Epithelial cell of prostate (primary cell): ENCODE data around the gene PDZRN3.

Experiments used
- DNase-seq: peaks from one replicate; pipeline ENCODE4 v3.0.0-alpha.2; 2011; ENCODE audit warnings: low read depth, low spot score
- H3K27ac ChIP-seq: fragments of 450-650 bp; 2 replicates; pipeline ENCODE4 v1.5.1; 2017; ENCODE audit warnings: mild to moderate bottlenecking

PDZRN3 gene

DNA sequence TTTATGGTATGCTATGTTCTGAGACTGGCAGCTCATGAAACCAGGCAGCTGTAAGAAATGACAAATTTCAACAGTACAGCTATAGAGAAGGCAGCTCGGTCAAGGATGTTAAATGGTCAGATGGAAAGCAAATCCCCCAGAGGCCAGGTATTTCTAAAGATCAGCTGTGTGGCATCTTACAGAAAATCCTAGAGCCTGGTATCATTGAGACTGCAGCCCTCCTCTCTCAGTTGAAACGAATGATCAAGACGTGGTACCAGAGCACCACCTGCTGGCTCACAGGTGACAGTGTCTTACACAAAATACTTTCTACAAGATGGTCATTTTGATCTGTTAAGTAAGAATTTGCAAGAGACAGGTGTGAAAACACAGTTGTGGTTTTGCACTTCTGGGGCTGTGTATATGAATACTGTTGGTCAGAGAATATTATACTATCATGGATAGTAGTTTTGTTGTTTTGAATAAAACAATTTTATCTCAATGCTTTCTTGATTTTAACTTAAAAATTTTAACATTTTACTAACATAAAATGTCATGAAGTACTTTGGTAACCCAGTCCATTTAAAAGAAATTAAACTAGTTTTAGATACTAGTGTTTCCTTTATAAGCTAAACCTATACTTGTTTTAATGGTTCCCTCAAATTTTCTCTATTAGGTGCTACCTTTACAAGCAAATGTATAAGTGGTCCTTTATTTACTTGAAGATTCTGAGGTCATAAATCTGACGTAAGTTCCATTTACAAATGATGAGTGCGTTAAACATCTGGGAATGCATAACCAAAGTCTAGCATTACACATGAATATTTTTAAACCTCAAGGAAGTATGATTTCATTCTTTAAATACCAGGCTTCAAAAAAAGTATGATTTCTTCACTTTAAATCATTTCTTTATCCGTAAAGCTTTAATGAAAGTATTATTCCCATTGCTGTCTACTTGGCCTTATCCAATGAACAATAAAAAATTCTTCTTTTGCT, 121.8 kb downstream of the PDZRN3 start:
- peak; percentile 43 for DNase-seq
- peak overlapping the region; percentile 27 for H3K27ac ChIP-seq

DNA sequence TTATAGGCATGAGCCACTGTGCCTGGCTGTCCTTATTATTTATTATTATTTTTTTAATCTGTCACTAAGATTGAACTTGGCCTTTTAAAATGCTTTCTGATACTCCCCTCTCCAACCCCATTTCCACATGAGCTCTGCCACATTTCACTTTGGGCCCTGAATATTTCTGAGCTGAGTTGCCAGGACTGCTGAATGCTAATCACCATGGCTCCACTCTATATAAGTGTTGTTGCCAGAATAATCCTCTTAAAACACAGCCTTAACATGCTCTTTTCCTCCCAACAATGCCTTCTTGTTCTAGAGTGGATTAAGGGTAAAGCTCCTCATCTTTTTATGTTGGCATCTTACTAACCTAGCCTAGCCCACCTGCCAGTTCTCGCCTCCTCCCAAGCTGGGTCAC, 124.4 kb downstream of the PDZRN3 start:
- no peak for DNase-seq
- H3K27ac ChIP-seq = no peak overlapping the region

DNA sequence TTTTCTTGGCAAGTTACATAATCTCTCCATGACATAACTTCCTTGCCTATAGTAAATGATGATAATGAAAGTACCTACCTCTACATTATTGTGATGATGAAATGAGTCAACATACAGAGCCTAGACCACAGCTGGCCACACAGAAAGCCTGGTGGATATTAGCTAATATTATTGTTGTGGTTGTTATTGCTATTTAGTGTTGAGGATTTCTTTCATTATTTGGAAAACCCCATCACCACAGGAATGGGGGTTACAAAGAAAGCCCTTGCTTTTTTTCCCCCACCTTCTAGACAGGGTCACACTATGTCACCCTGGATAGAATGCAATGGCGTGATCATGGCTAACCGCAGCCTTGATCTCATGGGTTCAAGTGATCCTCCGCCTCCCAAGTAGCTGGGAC, 125.0 kb downstream of the PDZRN3 start:
- H3K27ac ChIP-seq = no peak overlapping the region
- no peak for DNase-seq

DNA sequence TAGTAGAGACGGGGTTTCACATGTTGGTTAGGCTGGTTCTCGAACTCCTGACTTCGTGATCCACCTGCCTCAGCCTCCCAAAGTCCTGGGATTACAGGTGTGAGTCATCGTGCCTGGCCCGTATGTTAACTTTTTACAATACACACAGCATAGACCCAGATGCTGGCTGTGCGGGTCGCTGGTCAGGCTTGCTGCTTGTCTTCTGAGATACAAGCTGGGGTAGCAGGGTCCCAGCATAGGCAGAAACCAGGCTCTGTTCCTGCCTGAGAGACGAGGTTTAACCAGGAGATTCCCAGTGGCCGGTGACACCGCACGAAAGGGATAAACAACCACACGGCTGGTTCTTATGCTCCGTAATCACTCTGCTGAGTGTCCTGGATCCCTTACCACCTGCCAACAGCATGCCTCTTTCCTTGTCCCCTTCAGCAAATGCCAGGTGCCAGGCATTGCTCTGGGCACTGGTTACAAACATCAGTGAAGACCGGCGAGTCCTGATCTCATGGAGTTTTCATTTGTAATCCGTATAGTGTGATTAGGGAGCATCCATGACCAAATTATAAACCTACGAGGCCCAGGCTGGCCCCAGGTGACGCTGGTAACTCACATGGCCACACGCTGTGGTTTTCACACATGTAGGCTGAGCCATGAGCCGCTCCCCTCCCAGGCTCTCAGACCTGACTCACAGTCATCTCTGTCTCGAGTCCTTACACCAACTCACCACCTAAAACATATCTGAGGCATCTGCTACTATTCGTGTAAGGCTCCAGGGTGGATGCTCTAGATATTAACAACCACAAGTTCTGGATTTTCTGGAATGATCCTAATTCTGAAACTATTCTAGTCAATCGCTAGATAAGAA, 125.7 kb downstream of the PDZRN3 start:
- no peak for DNase-seq
- H3K27ac ChIP-seq = no peak overlapping the region

DNA sequence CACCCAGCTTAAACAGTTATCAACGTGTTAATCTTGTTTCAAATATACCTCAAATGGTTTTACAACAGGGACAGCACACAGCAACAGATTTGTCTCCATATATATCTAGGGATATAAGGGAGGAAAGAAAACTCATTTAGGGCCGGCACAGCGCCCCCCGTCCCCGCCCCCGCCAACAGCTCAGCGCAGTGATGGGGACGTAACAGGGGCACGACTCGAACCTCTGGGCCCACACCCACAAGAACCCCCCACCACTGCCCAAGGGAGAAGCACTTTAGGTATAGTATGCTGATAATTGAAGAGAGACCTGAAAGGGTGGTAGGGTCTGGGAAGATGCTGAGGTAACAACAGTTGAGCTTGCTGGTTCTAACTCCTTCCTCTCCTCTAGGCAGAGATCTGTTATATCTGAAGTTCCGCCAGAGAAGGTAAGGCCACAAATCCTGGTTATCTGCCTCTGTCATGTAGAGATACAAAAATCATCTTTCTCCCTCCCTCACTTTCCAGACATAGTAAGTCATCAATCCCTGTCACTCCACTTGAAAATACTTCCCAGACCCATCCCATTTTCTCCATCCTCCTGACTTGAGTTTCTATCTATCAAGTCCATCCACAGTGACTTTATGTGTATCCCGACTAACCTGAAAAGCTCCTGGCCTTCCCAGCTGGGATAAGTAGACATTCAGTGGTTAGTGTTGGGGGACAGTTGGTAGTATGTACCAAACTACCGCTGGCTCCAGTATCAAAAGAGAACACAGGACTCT, 126.9 kb downstream of the PDZRN3 start:
- no peak overlapping the region for H3K27ac ChIP-seq
- DNase-seq = no peak

DNA sequence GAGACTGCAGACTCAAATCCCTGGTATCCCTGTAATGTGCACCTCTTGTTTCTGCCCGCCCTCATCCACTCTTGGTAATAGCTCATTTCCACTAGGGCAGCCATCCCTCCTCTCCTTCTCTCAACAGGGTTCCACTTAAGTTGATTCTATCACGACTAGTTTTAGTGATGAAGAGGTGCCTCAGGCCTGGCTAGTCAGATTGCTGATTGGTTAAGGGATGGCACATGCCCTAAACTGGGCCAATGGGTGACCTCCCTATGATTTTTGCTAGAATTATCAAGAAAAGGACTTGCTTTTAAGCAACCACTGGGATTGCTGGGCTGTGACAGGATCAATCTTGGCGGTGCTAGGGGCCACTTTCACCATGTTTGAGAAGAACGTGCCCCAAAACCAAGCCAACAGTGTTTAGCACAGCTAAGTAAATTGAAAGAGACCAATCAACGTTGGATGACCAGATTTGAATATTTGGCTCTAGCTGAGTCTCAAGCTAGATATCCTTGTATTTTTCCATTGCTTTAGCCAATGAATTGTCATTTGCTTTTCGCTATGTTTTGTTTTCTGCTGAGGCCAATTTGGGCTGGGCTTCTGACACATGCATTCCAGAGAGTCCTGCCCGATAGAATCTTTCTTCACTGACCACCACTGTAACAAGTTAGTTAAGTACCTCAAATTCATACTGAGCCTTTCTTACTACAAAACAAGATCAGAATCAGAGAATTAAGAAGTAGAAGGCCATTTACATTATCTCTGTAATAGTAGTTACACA, 131.0 kb downstream of the PDZRN3 start:
- no peak for DNase-seq
- no peak overlapping the region for H3K27ac ChIP-seq

DNA sequence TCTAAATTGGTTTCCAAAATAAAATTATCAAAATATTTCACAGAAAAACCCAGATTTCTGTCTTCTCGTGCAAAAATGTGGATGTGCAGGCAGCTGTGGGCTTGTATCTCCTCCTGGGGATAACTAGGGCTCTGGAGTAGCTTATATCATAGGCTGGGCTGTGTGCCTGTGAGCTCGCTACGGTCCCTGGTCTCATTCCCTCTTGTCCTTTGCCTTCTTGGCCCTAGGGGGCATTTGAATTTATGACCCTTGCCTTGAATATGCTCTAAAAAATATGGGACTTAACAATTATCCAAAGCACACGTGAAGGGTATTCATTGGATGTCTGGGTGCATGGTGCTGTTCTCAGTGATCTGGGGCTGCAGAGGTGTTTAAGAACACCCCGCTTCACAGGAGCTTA, 132.6 kb downstream of the PDZRN3 start:
- no peak overlapping the region for H3K27ac ChIP-seq
- DNase-seq = no peak

DNA sequence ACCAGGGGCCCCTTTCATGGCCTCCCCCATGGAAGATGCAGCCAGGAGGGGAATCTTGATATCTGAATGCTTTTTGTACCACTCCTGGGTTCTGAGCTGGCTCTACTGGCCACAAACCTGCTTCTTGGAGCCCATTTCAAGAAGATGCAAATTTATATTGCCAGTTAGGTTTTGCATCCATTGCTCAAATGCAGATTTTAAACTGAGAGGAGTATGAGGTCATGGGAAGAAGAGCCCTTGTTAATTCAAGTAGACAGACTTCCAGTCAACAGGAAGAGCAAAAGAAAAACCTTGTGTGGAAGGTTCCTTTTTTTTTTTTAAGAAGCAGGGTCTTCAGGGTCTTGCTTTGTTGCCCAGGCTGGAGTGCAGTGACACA, 133.5 kb downstream of the PDZRN3 start:
- H3K27ac ChIP-seq = no peak overlapping the region
- no peak for DNase-seq

DNA sequence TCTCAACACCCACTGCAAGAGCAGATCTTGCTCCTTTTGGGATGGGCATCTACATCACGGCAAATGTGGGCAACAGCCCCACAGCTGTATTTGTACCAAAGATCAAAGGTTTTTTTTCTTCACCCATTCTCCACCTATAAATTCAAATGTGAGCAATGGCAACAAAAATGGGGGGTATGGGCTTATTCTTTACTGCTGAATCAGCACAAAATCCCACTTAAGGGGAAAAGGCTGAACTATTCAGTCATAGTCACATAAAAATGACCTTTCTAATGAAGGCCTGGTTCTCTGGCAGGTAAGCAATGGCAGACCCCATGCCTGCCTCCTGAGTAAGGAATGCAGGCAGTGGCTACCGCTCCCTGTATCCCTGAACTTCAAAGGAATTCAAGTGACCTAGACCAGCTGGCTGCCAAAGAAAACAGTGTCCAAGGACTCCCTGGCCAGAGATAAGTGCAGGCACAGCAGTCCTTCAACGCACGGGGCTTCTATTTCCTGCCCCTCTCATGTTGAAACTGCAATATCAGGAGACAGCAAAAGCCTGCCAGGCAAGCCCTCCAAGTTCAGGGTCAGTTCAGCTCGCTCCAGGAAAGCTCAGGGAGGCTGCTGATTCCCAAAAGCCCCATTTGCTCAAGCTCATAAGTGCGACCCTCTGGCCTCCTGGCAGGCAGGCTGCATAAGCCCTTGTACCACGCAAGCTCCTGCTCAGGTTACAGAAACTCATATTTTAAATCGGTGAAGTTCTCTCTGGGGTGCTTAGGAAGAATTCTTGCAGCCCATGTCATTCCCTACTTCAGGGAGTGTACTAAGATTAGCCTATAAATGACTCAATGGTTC, 134.1 kb downstream of the PDZRN3 start:
- no peak overlapping the region for H3K27ac ChIP-seq
- no peak for DNase-seq

DNA sequence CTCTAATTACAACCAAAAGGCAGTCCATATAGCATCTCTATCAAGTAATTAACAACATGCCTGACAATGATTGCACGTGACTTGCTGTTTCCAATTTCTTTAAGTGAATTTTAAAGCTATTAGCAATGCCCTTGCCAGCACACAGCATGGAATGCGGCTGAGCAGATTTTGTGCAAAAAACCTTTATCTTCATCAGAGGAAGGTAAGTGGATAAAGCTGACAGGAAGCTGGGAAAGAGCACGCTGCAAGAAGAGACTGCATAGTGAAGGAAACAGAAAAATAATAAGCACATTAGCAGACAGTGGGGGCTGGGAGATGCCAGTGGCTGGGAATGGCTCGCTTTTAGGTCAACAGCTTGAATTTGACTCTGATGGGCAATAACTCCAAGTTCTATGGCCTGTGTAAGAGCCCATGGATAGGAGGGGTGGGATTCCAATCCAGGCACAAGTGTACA, 138.8 kb downstream of the PDZRN3 start:
- no peak overlapping the region for H3K27ac ChIP-seq
- DNase-seq = no peak

DNA sequence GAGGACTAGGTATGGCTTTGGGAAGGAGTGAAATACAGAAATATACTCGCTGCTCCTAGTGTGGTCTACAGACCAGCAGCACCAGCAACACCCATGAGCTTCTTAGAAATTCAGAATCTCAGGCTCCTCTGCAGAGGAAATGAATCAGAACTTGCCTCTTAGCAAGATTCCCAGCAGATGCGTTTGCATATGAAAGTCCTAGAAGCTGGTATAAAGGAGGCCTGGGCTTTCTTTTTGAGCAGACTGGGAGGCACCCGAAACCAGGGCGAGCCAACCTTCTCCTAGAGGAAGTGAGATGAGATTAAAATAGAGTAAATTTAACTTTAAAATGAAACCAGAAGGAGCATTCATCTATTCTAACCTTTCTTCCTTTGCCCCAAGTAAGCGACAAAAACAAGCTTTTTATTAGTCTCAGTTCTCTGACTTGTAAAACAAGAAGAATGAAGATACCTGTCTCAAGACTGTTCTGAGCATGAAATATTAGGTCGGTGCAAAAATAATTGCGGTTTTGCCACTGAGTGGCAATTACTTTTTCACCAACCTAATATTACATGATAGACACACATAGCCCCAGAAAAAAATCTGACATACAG, 140.0 kb downstream of the PDZRN3 start:
- H3K27ac ChIP-seq = no peak overlapping the region
- DNase-seq = no peak

DNA sequence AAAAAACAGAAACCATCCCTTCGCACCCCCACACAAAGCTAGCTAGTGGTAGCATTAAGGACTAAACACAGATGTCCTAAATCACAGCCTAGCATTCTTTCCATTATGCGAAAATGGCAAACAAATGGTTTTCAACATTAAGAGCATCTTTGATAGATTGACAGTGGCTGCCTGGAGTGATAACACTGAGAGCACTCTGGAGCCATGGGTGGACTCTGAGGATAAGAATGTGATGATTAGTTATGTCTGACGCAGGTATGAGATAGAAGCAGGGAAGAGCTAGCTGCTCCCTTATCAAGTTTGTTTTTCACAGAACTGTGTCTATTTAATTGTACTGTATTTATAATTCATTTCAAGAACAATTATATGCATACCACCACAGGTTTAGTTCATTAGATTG, 142.9 kb downstream of the PDZRN3 start:
- DNase-seq = no peak
- H3K27ac ChIP-seq = no peak overlapping the region

DNA sequence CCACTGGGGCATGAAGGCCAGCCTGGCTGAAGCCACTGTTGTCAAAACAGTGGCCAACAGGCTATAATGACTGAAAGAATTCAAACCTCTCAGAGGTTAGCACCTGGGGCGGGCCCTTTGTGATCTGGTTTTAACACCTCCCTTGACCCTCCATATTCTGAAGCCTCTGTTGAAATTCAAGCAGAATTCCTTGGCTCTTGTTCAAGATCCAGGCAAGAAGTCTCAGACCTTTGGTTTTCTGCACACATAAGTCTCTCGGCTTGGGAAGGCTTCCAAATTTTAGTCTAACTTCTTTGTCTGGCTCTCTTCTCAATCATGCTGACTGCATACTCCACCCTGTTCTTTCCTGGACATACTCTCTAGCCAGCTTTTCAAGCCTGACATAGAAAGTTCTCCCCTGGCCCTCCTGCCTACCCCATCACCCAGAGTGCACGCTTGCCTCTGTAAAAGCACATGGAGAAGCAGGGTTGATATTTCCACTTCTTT, 144.5 kb downstream of the PDZRN3 start:
- no peak overlapping the region for H3K27ac ChIP-seq
- DNase-seq = no peak

DNA sequence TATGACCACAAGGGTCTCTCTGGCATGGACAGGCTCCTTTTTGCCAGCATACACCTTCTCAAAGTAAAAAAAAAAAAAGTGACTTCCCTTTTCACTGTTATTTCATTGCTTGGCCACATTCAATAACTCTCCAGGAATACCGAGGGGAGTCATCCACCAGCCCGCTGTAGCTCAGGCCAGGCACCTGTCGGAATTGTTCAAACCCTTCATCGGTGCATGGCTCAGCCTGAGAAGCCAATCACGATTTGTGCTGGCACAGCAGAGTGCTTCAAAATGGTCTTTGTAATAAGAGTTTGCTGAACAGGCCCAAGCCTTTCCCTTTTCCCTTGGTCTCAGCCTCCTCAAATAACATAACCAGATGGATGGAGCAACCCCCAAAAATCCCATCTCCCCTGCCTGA, 145.4 kb downstream of the PDZRN3 start:
- no peak for DNase-seq
- no peak overlapping the region for H3K27ac ChIP-seq

DNA sequence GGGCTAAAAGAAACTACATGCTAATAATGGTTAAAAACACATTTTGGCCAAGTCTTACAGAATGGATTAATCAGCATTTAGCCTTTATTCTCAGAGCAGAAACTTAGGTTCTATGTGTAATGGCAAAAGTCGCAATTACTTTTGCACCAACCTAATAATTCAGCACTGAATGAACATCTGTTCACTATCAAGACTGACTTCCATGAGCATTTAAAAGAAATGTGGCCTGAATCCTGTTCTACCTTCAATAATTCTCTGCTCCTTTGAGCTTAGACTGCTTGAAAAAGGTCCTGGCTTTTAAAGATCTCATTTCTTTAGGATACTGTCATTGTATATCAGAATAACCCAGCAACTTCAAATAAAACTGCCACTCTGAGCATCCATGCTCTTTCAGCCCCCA, 145.9 kb downstream of the PDZRN3 start:
- H3K27ac ChIP-seq = no peak overlapping the region
- no peak for DNase-seq

DNA sequence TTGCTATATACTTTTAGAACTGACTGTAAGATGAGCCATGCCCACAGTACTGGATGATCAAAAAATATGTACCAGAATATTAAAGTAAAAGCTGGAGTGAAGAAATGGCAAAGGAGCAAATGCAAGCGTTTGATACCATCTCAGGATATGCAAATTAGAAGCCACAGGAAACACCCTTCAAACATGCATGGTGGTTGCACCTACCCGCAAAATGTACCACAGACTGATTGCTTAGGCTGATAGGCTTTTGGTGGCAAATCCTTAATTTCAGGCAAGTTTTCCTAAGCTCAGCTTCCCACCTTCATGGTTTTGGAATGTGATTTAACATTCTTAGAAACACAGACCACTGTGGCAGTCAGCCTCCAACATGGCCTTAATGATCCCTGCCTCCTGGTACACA, 149.0 kb downstream of the PDZRN3 start:
- H3K27ac ChIP-seq = no peak overlapping the region
- no peak for DNase-seq

DNA sequence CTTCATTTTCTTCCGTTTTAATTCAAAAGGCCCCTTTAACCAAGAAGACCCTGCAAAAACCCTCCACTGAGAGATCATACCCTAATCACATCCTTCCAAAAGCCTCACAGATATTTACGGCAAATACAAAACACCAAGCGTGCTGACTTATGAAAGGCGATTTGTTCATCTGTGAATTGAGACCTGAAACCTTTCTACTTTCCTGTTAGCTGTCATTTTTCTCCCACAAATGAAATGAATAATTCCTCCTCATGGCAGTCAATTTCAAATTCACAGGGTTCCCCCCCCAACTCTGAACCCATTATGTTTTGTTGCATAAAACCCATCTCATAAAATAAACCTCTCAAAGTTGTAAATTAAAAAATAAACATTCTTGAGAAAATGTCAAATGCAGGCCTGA, 149.6 kb downstream of the PDZRN3 start:
- no peak overlapping the region for H3K27ac ChIP-seq
- DNase-seq = no peak

DNA sequence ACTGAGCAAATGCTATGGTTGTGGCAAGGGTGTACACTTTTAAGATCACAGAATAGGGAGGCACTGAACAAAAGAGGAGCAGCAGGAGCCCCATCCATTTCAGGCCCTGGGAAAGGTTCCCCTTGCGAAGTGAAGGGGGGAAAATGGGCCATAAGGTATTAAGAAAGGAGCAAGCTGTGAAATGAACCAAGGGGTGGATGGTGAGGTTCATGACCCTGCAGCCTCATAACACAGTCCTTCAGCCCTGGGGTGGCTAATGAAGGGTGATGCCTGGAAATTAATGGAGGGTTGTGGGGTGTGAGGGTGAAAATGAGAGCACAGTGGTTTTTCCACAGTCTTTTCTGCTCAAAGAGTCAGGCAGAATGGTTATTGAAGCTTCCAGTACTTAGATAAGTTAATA, 150.1 kb downstream of the PDZRN3 start:
- no peak overlapping the region for H3K27ac ChIP-seq
- DNase-seq = no peak
